HepG2 (cell line): Measurements from ENCODE around the gene PFKP. TPM values are rescaled to one million over a fixed set of nuclear protein-coding genes. Genes with fewer than 3 reads are reported as not detected.

Experiments
- ATAC-seq: fragments of 200-7000 bp; cut with Tn5 transposase; 3 replicates; pipeline ENCODE4 v1.9.1; 2020; ENCODE audit warnings: mild to moderate bottlenecking, moderate library complexity
- BruUV-seq: library from RNA; stranded (reverse); fragments of 400-500 nt; replicated peaks from 2 replicates; lab custom pipeline; 2021; lab: Mats Ljungman, UMichigan
- CTCF ChIA-PET: fragments of 300-600 bp; formaldehyde crosslinking; extraction: SDS; loops from one replicate; lab custom pipeline; 2021; ENCODE audit warnings: low total read pairs, inconsistent platforms, low intra/inter-chr PET ratio; lab: Yijun Ruan, JAX
- POLR2A ChIA-PET: fragments of 350-600 bp; sonication (Branson Sonifier 250); formaldehyde crosslinking; loops from one replicate; lab custom pipeline; 2020; ENCODE audit warnings: antibody characterized with exemption, inconsistent platforms; lab: Yijun Ruan, JAX
- DNase-seq: peaks from one replicate; pipeline ENCODE4 v3.0.0-alpha.2; 2015; ENCODE audit warnings: low spot score
- FAIRE-seq: peaks from 3 replicates; lab custom pipeline; 2011; peaks lifted over from hg19 to GRCh38; lab: Jason Lieb, UNC
- H2AFZ ChIP-seq: one replicate; pipeline ENCODE4 v1.6.1; 2011; ENCODE audit warnings: low read length, inconsistent platforms
- H3K27ac ChIP-seq: fragments of 300-600 bp; 3 replicates; pipeline ENCODE4 v1.8.0; 2011; ENCODE audit warnings: mixed run types, mild to moderate bottlenecking, mixed read lengths, low read length, inconsistent platforms; ENCODE audit not compliant: insufficient read depth; ENCODE audit errors: extremely low read length
- H3K27me3 ChIP-seq, 2 experiments: fragments of 200-600 bp in 1 of 2; 2 replicates in 1 of 2; 3 replicates in 1 of 2; pipeline versions ENCODE4 v1.6.0 to v1.8.0; 2011; ENCODE audit warnings: low read length in 2 of 2, mild to moderate bottlenecking in 2 of 2, moderate library complexity in 2 of 2, inconsistent platforms in 1 of 2; ENCODE audit not compliant: insufficient read depth in 2 of 2, control insufficient read depth in 1 of 2
- H3K36me3 ChIP-seq, 2 experiments: fragments of 200-600 bp in 1 of 2; replicated peaks in 1 of 2; 2 replicates in 1 of 2; 3 replicates in 1 of 2; pipeline versions ENCODE4 v1.5.1 to v1.8.0; 2011; ENCODE audit warnings: low read length in 2 of 2, inconsistent platforms in 1 of 2; ENCODE audit not compliant: insufficient read depth in 2 of 2, control insufficient read depth in 1 of 2
- H3K4me1 ChIP-seq: 2 replicates; pipeline ENCODE4 v1.5.1; 2012; ENCODE audit warnings: low read length, inconsistent platforms; ENCODE audit not compliant: insufficient read depth
- H3K4me2 ChIP-seq: 2 replicates; pipeline ENCODE4 v1.6.0; 2011; ENCODE audit warnings: low read depth, low read length, inconsistent platforms
- H3K4me3 ChIP-seq, 3 experiments: fragments of 200-600 bp in 1 of 3; sonication (generic), shearing (Covaris generic) in 1 of 3; replicated peaks in 1 of 3; 2 replicates each; pipeline ENCODE4 v1.5.1; 2011 to 2016; ENCODE audit warnings: low read length in 3 of 3, inconsistent platforms in 2 of 3, low read depth in 2 of 3, mild to moderate bottlenecking in 2 of 3, control low read depth in 1 of 3, mixed read lengths in 1 of 3; ENCODE audit not compliant: insufficient read depth in 1 of 3
- H3K79me2 ChIP-seq: one replicate; pipeline ENCODE4 v1.6.1; 2011; ENCODE audit warnings: low read length, inconsistent platforms; ENCODE audit not compliant: insufficient read depth
- H3K9ac ChIP-seq: 2 replicates; pipeline ENCODE4 v1.6.0; 2011; ENCODE audit warnings: mild to moderate bottlenecking, low read depth, low read length, inconsistent platforms; ENCODE audit not compliant: insufficient read depth
- H3K9me3 ChIP-seq: 2 replicates; pipeline ENCODE4 v1.5.1; 2012; ENCODE audit warnings: mild to moderate bottlenecking, low read length
- H4K20me1 ChIP-seq: 2 replicates; pipeline ENCODE4 v1.6.0; 2011; ENCODE audit warnings: inconsistent platforms, mild to moderate bottlenecking, low read length, moderate library complexity; ENCODE audit not compliant: insufficient read depth
- BCL6 ChIP-seq: IDR thresholded peaks from 2 replicates; pipeline ENCODE4 v1.6.1; 2016; ENCODE audit warnings: missing genetic modification reagents, missing compliant biosample characterization
- HDAC6 ChIP-seq: fragments of 200-600 bp; sonication (generic); IDR thresholded peaks from 2 replicates; pipeline ENCODE4 v1.7.0; 2017; ENCODE audit warnings: mild to moderate bottlenecking, antibody characterized with exemption, low read length, low read depth
- IRX3 ChIP-seq: sonication (generic); formaldehyde crosslinking; IDR thresholded peaks from 2 replicates; pipeline ENCODE4 v1.8.1; 2023; ENCODE audit warnings: mild to moderate bottlenecking, low read depth, missing genetic modification reagents, borderline replicate concordance
- ISX ChIP-seq: sonication (generic); formaldehyde crosslinking; conservative IDR thresholded peaks from 2 replicates; pipeline ENCODE4 v1.5.0; 2020; ENCODE audit warnings: missing genetic modification reagents
- MNT ChIP-seq: fragments of 450-650 bp; IDR thresholded peaks from 2 replicates; pipeline ENCODE4 v1.6.1; 2016
- PRPF4 ChIP-seq: fragments of 200-400 bp; formaldehyde crosslinking; IDR thresholded peaks from 2 replicates; pipeline ENCODE4 v1.6.1; 2016; ENCODE audit warnings: low read length, low read depth; ENCODE audit not compliant: poor library complexity, severe bottlenecking
- ZBTB33 ChIP-seq: sonication (generic); formaldehyde crosslinking; IDR thresholded peaks from 2 replicates; pipeline ENCODE4 v1.4.0; 2020; ENCODE audit warnings: missing genetic modification reagents
- ZNF550 ChIP-seq: sonication (generic); formaldehyde crosslinking; IDR thresholded peaks from 2 replicates; pipeline ENCODE4 v1.4.0; 2020; ENCODE audit warnings: mild to moderate bottlenecking, missing genetic modification reagents, borderline replicate concordance
- WGBS: methylation state at CpG from one replicate; pipeline ENCODE4 v1.1.6; 2017; ENCODE audit warnings: low lambda C conversion rate; 5-methylcytosine and 5-hydroxymethylcytosine counted together
- in situ Hi-C: cut with HindIII; loops from 2 replicates; pipeline ENCODE4 v1.10.0; 2017; ENCODE audit warnings: low pct_unique_long_range_greater_than_20kb; ENCODE audit not compliant: extremely low pct_ligation_motif_present
- intact Hi-C: fragments of 100-400 bp; cut with micrococcal nuclease; formaldehyde crosslinking; loops from one replicate; pipeline ENCODE4 v1.10.0; 2022; ENCODE audit not compliant: unreplicated experiment
- polyA plus RNA-seq, 8 experiments: library from polyadenylated mRNA; depleted of rRNA in 3 of 8; stranded (reverse) in 7 of 8; unstranded in 1 of 8; fragments of >200 nt; fragmentation: Illumina TruSeq in 4 of 8; extraction: Trizol in 4 of 8; gene quantifications; 2 replicates each; pipeline versions ENCODE4 v1.2.1 to v1.2.3, GENCODE V29; 2011 to 2016; ENCODE audit warnings: low read depth in 4 of 8, missing spikeins in 1 of 8, mixed read lengths in 1 of 8; ENCODE audit not compliant: insufficient read depth in 1 of 8
- total RNA-seq, 5 experiments: library from RNA; depleted of rRNA; stranded (reverse); fragments of >200 nt; fragmentation: Illumina TruSeq; extraction: Trizol; gene quantifications; 2 replicates each; pipeline ENCODE4 v1.2.3, GENCODE V29; 2016; ENCODE audit warnings: low read depth in 1 of 5

Gene PFKP
- total and polyA plus RNA-seq, 2 of the 13 experiments (the other 11 are each of a cell fraction or from before 2014, with no cell fraction given) = 0.80 to 2.4 TPM

- H3K4me3 ChIP-seq = no peak overlapping the region
- DNase-seq (no peak), FAIRE-seq (no peak), ATAC-seq (no peak)
- ChIA-PET CTCF (no interaction called here), POLR2A (no interaction called here)
- H3K4me2 ChIP-seq = no peak overlapping the region
- no peak overlapping the region for H3K9ac ChIP-seq
- in situ Hi-C loops (no loop called here), intact Hi-C loops (no loop called here)
- no peaks in the 10 kb centered on the region for H3K4me1 ChIP-seq
- H3K27me3 ChIP-seq = no peaks in the 10 kb centered on the region
- no peaks in the 10 kb centered on the region for H4K20me1 ChIP-seq
- no peak overlapping the region for H2AFZ ChIP-seq
- no peaks in the 10 kb centered on the region for H3K9me3 ChIP-seq
- H3K27ac ChIP-seq = no peak overlapping the region
- H3K36me3 ChIP-seq = no peaks in the 10 kb centered on the region; a peak in 1 of 5 replicates
- TF ChIP-seq ISX (no peak), BCL6 (CRISPR knock-in tag) (no peak), ZBTB33 (CRISPR knock-in tag) (no peak), HDAC6 (no peak), IRX3 (no peak), ZNF550 (CRISPR knock-in tag) (no peak), PRPF4 (no peak), MNT (no peak)
- WGBS = 90% methylated on average over 5 of the region's 10 CpGs
- H3K79me2 ChIP-seq = no peaks in the 10 kb centered on the region
- BruUV-seq = no TSS peak
Observed at GRCh38 chr10:3127921-3128320, 60.6 kb downstream of the PFKP start.
